GM18873 (cell line): Measurements from ENCODE around the gene PDE11A.

Source experiments
- ATAC-seq: cut with Tn5 transposase; IDR thresholded peaks from one replicate; pipeline ENCODE4 v1.9.1; 2021; ENCODE audit warnings: mild to moderate bottlenecking, moderate library complexity, moderate number of reproducible peaks; ENCODE audit not compliant: unreplicated experiment, low FRiP score

Gene PDE11A

DNA sequence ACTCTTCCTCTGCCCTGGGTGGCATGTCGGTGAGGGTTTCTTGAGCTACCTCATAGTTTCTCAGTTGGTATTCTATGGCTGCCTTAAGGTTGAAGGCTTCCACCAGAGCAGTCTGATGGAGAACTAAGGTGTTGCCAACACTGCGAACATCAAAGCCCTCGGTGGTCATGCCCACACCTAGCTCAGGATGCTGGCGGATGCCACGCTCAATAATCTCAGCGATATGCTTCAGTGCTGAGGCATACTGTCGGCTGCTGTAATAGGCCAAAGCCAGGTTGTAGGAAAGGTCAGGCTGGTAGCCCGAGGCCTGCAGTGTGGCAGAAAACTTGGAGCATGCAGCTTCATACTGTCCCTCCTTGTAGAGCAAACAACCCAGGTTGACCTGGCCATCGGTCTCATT lies 454.7 kb downstream of the PDE11A start:
- ATAC-seq: no peak

DNA sequence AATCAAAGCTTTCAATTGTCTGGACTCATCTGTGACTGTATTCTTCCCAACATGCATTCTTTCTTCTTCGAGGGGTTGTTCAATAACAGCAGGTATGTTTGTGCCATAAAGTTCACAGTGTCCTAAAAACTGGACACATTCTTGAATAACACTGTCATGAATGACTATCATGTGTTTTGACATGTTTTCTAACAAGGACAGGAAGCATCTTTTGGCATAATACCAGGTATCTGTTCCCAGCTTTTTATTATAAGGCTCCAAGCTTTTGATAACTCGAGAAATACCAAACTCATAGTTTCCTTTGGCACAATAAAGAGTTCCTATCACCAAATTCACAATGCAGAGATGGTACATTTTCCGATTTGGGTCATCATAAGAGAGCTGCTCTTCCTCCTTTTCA lies 455.8 kb downstream of the PDE11A start:
- no peak for ATAC-seq

DNA sequence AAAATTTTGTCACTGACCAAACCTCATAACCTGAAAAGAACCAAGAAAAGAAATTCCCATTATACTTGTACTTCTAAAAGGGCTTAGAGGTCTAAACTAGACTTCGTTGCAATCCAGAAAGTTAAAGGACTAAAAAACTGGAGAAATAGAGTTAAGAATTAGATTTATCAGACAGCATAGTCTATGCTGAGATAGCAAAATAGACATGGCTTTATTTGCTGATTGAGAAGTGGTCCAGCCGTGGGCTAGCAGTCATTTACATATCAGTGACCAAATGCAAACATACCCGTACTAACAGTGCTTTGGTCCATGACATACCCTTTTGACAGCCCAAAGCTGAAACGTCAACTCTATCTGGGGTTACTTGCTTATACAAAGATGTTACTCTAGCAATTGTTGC lies 456.5 kb downstream of the PDE11A start:
- ATAC-seq: no peak

DNA sequence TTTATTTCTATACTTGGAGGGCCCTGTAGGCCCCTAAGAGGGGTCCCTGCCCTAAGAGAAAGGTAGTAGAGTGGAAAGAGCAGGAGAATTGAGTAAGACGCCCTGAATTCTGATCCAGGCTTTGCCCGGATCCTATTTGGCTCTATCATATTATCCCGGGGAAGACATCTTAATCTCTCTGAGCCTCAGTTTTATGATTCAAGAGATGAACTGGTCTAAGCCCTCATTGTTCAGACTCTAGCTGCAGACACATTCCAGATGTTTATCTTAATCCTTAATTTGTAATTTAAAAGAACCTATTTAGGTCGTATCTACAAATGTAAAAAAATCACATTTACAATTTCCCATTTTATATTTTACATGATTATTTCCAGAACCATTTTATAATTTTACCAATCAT lies 459.9 kb downstream of the PDE11A start:
- ATAC-seq: no peak

DNA sequence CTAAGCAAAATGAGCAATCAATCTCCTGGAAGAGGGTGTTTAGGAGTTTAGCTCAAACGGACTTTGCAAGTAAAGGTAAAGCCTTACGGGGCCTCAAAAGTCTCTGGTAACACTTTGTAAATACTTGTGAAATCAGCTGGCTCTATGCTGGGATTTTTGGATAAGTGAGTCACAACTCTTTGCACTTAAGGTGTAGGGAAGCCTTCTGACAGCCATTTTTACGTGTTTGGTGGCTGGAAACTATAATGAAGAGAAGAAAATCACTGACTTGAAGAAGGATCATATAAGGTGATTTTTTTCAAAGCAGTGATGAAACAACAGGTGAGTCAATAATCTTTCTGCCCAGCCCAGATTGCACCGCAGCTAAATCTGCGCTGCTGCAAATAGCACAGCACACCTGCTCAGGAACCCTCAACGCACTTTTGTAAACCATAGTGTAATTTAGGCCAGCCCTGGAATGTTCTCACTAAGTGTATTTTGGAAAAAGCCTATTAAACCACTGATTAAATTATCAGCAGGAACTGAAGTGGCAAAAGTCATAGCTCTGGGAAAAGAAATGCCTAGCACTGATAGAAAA lies 461.2 kb downstream of the PDE11A start:
- ATAC-seq: no peak

DNA sequence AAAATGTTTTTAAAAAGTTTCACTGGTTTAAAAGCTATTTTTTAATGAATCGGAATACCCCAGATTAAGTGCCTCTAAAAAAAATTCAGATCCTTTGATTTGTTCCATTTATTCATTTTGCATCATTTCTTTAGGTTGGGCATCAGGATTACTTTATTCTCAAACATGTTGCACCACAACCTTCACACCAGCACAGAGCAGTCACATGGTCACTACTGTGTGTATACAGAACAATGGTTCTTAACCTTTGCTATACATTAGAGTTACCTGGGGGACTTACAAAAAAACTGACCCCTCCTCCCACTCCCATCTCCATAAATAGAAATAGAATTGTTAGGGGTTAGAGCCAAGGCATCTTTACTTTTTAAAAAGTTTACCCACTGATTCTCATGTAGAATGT lies 461.8 kb downstream of the PDE11A start:
- ATAC-seq: no peak

DNA sequence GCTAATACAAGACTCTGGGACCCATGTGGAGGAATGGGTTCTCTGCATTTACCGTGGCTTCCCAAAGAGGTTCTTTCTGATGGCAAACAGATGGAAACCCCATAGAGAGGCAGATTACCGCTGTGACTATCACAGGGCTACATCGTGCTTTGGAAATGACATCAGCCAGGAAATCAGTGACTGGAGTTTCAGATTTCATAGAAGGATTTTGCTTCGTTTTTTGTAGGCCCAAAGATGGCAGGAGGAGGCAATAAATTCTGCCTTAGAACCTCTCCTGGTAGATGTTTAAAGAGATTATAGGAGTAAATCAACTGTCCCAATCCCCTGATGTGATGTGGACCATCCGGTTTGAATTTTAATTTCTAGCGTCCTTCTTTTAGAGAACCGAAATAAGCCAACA lies 465.9 kb downstream of the PDE11A start:
- no peak for ATAC-seq

DNA sequence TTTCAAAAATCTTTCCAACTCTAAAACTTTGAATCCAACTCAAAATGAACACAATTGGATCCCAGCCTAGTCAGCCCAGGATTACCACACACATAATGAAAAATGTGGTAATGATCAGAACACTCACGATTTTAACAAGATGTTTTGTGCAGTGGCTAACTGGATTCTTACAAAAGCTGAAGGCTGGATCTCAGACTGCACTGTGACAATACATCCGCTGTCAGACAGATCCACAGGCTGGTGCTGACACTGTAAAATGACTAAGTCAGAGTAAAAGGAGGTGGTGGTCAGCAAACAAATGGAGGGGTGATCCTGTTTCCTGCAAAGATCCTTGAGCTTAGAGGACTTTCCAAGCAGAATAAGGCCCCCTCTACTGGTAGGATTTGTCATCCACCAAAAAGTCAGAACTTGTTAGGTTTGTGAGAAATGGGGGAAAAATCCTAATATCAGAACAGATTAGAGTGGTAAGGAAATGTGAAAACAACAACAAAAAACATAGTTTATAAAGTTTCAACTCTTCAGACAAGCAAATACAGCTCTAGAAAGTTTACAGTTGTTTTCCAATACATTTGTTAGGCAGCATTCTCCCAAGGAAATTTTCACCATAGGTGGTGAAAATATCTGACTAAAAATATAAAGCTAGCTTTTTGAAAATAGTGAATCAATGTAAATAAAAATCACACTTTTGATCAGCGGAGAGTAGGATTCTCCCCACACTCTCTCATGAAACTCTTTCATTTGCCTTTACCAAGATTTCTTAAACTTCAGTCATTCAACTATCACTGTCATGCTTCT lies 468.1 kb downstream of the PDE11A start:
- no peak for ATAC-seq

DNA sequence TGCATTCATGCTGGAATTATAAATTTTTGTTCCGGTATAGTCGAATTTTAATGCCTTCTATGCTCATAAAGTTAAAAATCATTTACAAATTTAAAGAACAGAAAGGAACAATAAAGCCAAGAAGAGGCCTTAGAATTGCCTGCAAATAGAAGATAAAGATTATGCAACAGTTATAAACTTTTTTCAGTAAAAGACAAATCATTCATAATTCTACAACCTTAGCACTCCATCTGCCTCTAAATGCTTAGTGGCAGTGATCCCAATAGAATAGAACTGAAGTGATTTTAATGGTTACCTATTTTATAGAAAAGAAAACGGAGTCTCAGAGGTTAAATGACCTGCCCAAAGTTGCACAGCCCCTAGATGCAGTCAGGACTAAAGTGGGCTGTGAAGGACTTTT lies 468.8 kb downstream of the PDE11A start:
- ATAC-seq: no peak

DNA sequence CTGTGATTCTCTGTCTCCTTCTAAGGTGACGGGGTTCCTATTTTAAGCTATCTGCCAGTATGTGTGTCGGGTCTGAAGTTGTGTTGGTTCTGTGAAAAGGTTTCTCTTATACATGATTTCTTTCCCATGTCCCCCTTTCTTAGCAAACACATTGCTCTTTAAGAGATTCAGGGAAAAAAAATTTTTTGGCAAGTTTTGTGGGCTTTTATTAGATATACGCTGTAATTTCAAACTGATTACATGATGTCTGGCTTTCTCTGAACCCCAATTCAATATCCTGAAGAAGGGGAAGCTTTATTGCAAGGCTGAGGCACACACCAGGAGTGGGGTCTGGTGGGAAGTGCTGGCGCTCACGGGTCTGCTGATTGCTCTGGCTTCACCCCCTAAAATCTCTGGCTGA lies 469.4 kb downstream of the PDE11A start:
- ATAC-seq: no peak

DNA sequence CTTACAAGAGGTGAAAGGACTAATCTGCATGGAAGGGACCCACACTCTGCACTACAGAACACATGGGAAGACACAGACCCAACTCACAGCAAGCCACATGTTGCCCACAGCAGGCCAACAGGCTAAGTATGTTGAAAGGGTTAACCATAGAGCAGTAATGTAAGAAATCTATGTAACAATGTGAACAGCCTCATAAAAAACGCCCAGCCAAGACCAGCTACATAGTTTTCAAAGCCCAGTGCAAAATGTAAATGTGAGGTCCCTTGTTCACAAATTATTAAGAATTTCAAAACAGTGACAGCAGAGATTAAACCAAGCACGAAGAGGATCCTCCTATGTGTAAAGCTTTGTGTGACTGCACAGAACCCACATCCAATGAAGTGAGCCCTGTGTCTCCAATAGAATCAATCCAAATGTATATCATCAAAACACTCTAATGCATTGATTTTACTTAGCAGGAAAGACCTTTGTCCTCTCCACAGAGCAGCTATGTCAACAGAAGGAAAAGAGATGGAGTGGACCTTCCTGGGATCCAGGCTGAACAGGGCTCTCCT lies 469.9 kb downstream of the PDE11A start:
- no peak for ATAC-seq

DNA sequence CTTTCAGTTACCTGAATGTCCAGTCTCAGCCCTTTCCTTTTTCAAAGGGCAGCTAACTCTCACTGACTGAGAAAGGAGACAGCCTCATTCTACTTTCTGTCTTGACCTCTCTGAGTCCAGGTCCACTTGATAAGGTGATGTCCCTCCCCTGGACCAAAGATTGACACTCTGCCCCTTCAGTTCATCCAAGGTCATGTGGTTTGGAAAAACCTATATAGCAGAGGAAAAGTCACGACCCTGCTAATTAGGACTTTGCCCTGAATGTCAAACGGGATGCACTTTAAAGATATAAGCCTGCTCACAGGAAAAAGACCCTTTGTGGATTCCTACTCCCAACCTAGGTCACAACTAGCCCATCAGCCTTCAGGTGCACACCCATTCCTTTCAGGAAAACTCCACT lies 471.7 kb downstream of the PDE11A start:
- ATAC-seq: no peak

DNA sequence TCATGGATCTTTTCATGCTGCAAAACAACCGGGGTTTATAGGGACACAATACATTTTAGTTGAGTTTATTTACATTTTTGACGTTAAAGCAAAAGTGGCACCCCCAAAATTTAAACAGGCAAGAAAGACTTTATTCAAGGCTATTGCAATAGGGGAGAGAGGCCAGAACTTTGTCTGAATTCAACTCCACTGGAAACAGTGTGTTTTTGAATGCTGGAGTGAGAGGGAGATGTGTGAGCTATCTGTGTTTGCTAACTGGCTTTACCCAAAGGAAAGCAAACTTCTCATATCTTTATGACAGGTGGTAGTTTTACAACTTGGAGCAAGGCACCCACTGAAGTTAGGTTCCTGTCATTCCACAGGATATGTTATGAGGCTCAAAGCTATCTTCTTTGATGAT lies 472.6 kb downstream of the PDE11A start:
- ATAC-seq: no peak

DNA sequence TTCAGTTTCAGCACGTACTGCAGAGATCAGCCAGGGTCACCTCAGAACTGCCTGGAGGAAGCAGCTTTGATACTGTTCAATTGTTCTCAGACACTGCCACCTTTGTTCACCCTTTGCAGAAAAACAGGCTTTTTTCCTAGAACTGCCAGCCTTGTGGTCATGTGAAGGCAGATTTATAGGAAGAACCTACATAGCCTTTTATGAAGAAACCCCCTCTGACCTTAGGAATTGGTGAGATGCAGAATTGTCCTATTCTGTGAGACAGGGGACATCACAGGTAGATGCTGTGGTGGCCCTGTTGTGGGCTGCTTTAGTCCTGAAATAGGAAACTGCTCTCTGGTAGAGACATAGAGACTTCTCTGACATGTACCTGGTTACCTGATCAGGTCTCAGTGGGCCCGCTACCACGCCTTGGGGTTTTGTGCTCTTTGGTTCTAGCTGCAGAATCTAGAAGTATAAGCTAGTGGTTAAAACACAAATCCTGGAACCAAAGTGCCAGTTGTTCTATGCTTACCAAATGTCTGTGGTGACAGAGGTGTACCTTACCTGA lies 473.4 kb downstream of the PDE11A start:
- ATAC-seq: no peak

DNA sequence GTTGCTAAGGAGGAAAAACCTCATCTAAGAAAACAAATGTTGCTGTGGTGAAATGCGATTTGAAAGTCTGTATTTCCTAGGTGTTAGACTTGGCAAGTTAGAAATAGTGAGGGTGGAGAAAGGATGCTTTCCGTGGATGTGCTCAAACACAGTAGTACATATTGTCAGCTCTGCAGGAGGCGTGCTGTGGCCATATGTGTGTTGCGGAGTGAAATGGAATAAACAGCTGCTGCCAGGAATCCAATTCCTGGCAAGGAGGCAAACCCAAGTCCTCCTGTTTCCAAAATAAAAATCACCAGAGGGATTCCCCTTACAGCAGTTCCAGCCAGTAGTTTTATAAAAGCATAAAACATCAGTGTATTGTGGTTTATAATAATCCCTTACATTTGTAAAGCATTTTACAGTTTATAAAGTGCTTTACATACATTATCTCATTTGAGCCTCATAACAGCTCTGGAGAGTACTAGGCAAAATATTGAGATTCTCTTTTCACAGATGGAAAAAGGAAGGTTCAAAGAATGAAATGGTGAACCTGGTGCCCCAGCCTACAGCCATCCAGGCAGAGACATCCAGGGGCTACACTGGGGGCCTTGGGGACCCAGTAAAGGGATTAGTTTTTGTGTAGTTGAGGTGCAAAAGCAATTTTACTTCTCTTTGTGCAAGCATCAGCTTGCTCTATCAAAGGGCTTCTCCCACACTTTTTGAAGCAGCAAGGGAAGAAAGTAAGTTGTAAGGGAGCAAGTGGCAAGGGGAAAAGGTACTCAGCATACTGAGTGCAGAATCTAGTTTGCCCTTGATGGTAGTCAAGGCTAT lies 474.0 kb downstream of the PDE11A start:
- ATAC-seq: no peak

DNA sequence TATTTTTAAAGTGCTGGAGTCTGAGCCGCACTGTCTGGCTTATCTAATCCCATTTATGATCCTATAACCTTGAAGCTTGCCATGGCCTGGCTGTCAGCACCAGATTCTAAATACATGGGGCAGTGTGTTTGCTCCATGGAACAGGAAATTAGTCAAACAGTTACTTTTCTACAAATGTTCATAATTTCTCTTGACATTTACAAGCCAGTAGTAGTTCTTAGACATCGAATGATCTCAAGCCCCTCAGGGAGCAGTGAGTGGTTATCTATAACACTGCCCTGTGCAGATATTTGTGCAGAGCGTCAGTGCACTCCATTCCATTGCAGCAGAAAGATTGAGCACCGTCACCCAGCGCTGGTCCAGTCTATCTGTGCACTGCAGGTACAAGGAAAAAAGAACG lies 474.8 kb downstream of the PDE11A start:
- ATAC-seq: no peak

DNA sequence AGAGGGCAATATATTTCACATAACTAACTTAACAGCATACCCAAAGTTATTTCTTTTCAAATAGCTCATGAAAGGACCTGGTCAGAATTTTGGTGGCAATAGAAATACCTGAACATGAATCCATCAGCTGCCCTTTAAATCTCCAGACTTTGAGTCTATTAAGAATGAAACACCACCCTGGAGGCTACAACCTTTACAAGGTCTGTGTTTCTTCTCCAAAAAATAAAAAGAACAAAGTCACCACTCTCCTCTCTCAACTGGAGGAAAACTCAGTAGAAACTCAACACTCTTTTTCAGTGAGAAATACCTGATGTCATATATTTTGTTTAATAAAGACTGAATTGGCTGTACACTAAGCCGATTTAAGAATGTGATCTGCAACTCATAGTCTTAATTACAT lies 475.7 kb downstream of the PDE11A start:
- ATAC-seq: no peak

DNA sequence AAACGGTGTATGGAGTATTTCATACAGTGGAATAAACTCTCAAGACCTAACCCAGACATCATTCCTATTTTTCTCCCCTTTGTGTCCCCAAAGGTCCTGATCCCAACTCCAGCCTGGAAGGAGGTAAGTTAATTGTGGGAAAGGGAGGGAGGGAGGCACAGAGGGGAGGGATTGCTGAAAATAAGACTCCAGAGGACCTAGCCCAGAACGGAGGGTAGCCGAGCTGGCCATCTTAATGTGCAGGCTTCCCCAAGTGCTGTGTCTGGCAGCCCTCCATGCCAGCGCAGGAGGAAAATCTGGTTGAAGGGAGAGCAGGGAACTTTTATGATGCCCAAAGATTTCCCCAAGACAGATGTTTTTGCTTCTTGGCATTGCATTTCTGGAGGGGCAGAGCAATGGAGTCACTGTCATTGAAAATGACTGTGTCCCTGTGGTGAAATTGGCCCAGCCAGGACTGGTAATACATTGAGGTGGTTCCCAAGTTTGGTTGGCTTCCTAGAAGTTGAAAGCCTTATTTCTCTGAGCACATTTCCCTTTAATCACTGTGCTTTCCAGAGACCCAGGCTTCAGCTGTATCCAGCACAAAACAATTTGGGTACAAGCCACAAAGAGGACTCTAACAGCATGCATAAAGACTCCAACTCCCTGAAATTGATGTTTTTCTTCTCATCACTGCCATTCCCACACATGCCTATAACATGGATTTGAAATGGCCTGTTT lies 477.3 kb downstream of the PDE11A start:
- no peak for ATAC-seq

DNA sequence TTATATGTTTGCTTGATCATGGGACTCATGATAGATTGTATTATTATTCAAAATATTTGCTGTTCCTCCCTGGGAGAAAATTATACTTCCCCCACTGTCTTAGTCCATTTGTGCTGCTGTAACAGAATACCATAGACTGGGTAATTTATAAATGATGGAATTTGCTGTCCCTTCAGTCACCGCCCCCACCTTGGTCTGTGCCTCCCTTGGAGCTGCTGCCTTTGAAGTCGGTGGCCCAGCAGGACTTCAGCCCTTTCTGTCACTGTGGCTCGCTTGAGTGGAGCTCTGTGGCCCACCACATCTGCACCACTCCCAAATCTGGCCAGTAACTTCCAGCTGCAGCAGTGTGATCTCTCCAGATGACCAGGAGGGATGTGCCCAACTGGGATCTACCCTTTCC lies 479.2 kb downstream of the PDE11A start:
- no peak for ATAC-seq

DNA sequence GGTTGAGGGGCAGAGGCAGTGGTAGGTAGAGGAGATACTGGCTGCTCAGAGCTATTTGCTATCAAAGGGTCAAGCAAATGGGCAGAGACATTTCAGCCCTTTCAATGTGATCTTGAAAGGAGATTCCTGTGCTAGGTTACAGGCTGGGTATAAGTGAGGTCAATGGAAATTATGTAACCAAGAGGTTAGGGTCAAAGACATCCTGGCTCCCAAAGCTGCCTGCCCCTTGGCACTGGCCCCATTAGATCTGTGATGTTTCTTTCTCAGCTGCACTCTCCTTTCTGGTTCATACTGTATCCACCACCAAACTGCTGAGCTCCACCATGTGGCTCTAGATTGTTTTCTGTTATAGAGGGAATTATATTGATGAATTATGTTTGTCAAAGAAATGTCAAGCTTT lies 479.6 kb downstream of the PDE11A start:
- ATAC-seq: no peak
